Activated T-helper 17 cell treated with anti-CD3 and anti-CD28 coated beads, Interleukin-2, amount 50 U/mL, for 72 hours (primary cell): ENCODE measurements around the gene PDE4D. TPM values are rescaled to one million over a fixed set of nuclear protein-coding genes. Genes with fewer than 3 reads are reported as not detected.

Experiments used
- ATAC-seq: fragments of 150-1000 bp; cut with Tn5 transposase; replicated peaks from 2 replicates; pipeline ENCODE4 v1.10.0; 2021; ENCODE audit warnings: mild to moderate bottlenecking, moderate library complexity
- H3K27ac Mint-ChIP-seq: one replicate; pipeline ENCODE4 v1.8.0; 2022; ENCODE audit warnings: mixed read lengths
- H3K27me3 Mint-ChIP-seq: one replicate; pipeline ENCODE4 v1.8.0; 2022; ENCODE audit warnings: mixed read lengths
- H3K36me3 Mint-ChIP-seq: one replicate; pipeline ENCODE4 v1.8.0; 2022; ENCODE audit warnings: low read depth, mild to moderate bottlenecking, mixed read lengths
- H3K4me1 Mint-ChIP-seq: one replicate; pipeline ENCODE4 v1.8.0; 2022; ENCODE audit warnings: mixed read lengths
- H3K4me3 Mint-ChIP-seq: one replicate; pipeline ENCODE4 v1.8.0; 2022; ENCODE audit warnings: mild to moderate bottlenecking, mixed read lengths
- H3K9me3 Mint-ChIP-seq: one replicate; pipeline ENCODE4 v1.8.0; 2022; ENCODE audit warnings: mixed read lengths
- total RNA-seq, 2 donors: library from RNA; stranded (reverse); gene quantifications; one replicate each; pipeline ENCODE4 v1.2.3, GENCODE V29; 2022

Gene PDE4D
- total RNA-seq, 2 donors from 2014 or later: 68.9 to 125 TPM

- no peak for ATAC-seq
- Mint-ChIP-seq H3K36me3 (peaks cover 99% of the 10 kb centered on the region), H3K4me1 (peaks cover 20% of the 10 kb centered on the region), H3K27me3 (no peaks in the 10 kb centered on the region), H3K9me3 (peaks cover 3% of the 10 kb centered on the region), H3K27ac (peak overlapping the region; percentile 90), H3K4me3 (peak overlapping the region; percentile 96)
Observed at GRCh38 chr5:59034498-59035186, 858.9 kb downstream of the PDE4D start.

DNA sequence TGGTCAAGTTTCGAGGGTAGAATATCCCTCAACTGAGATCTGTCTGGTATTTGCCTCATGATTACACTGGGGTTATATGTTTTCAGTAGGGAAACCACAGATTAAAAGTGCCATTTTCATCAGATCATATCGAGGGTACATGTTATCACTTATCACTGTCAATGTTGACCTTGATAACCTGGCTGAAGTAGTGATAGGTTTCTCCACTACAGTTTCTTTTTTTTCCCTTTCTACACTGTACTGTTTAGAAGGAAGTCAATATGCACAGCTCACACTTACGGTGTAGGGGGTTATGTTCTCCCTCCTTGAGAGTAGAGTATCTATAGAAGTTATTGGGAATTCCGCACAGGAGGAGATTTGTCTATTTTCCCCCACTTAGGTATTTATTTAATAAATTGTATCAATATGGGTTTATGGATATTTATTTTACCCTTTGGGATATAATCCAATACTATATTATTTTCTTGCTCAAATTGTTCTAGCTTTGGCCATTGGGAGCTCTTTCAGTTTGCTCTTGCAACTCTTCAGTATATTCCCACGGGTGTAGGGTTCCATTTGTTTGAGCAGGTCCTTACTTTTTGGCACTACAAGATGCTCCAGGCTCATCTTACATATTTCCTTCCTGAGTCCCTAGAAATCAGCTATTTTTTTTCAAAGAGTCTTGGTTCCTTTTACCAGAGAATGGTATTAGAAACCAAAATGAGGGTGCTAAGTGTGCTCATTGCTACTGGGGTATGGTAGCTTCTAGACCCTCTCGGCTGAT lies 866.2 kb downstream of the PDE4D start:
- Mint-ChIP-seq H3K27ac (no peak overlapping the region), H3K27me3 (no peaks in the 10 kb centered on the region), H3K4me3 (peak overlapping the region; percentile 48), H3K9me3 (peaks cover 3% of the 10 kb centered on the region), H3K36me3 (peaks cover 100% of the 10 kb centered on the region), H3K4me1 (peaks cover 38% of the 10 kb centered on the region)
- no peak for ATAC-seq

DNA sequence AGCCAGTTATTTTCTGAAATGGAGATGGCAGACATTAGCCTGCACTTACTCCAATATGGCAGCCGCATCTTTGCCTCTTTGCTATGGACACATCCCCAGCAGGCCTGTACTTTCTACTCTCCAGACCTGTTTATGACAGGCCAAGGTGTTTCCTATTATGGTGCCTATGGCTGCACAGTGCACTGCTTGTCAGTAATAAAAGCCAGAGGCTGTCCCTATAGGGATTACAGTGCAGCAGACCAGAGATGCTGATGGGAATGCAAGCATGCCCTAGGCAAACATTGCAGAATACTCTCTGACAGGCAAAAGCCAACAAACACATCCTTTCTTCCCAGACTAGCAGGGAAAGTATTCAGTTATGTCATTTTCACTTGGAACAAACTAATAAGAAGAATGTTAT lies 867.8 kb downstream of the PDE4D start:
- Mint-ChIP-seq H3K27ac (no peak overlapping the region), H3K9me3 (no peaks in the 10 kb centered on the region), H3K4me3 (peak overlapping the region; percentile 48), H3K27me3 (no peaks in the 10 kb centered on the region), H3K4me1 (peaks cover 44% of the 10 kb centered on the region), H3K36me3 (peaks cover 100% of the 10 kb centered on the region)
- ATAC-seq: no peak

DNA sequence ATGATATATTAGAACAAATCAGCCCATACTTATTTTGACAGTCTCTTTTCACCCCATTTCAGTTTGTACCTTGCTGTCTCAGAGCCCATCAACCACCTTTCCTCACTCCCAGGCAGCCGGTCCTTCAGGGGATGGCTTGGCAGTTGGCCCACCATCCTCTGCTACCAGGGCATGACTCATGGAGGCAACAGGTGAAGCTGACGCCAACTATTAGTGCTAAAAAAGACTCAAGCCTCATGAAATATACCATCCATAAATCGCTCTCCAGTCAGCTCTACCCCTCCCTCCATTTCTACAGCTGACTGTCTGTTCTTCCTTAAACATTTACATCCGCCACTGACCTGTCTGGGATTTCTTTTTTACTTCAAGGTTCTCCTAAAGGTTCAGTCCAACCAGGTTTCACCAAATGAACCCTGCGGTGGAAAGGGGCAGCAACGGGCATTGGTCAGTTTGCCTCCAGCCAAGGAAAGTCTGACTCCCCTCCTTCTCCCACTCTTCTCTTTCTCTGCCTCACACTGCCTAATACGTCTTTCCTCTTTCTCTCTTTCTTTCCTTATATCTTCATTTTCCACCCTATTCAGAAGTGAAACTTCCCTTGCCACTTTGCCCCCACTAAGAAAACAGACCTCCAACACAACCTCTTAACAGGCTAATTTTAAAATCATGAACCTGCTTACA lies 871.5 kb downstream of the PDE4D start:
- peaks cover 54% of the 10 kb centered on the region for H3K4me1 Mint-ChIP-seq
- H3K9me3 Mint-ChIP-seq: no peaks in the 10 kb centered on the region
- no peaks in the 10 kb centered on the region for H3K27me3 Mint-ChIP-seq
- peak overlapping the region; percentile 72 for H3K4me3 Mint-ChIP-seq
- peaks cover 100% of the 10 kb centered on the region for H3K36me3 Mint-ChIP-seq
- ATAC-seq: no peak
- H3K27ac Mint-ChIP-seq: peak overlapping the region; percentile 91

DNA sequence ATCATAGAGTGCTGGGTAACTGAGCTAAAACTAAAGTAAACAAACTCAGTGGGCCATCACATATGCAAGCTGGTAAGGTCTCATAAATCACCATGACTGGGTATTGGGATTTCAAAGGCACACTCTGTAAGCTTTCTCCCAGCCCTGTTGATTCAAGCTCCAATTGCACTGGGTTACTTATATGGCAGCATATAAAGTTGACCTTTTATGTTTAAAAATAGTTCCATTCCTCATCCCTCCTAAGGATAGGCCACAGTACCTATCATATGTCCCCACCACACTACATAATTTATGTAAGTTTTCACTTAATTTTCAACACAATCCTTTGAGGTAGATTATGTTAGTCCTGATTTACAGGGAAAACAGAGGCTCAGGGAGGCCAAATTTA lies 872.2 kb downstream of the PDE4D start:
- peak overlapping the region; percentile 91 for H3K27ac Mint-ChIP-seq
- no peaks in the 10 kb centered on the region for H3K9me3 Mint-ChIP-seq
- H3K4me3 Mint-ChIP-seq: peak overlapping the region; percentile 72
- no peaks in the 10 kb centered on the region for H3K27me3 Mint-ChIP-seq
- peaks cover 100% of the 10 kb centered on the region for H3K36me3 Mint-ChIP-seq
- ATAC-seq: peak; percentile 53
- peaks cover 56% of the 10 kb centered on the region for H3K4me1 Mint-ChIP-seq

DNA sequence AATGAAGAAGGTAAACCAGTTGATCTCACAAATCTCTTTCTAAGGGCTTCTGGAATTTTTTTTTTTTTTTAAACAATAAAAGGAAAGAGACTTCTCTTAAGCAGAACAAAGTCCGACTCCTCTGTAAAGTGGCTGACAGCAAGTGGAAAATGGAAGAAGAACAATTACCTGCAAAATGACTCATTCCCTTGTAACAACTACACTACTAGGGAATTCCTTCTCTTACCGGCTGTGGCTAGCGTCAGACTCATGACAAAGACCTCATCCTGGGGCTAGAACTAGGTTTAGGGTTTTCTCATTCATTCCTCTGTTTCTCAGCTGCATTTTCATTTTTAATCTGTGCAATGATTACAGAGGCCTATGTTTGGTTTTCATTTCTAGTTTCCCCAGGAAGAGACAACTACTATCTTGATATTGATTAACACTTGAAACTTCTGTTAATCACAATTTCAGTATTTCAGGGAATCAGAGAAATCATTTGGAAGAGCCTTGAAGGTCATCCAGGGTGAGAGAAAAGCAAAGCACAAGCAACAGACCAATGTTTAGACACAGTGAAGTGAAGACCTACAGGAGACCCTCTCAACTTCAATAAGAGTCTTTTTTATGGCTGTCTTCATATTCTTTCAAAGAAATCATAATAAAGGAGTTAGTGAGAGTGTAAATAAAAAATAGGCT lies 872.8 kb downstream of the PDE4D start:
- H3K4me1 Mint-ChIP-seq: peaks cover 51% of the 10 kb centered on the region
- no peaks in the 10 kb centered on the region for H3K27me3 Mint-ChIP-seq
- H3K36me3 Mint-ChIP-seq: peaks cover 100% of the 10 kb centered on the region
- peak overlapping the region; percentile 72 for H3K4me3 Mint-ChIP-seq
- no peaks in the 10 kb centered on the region for H3K9me3 Mint-ChIP-seq
- H3K27ac Mint-ChIP-seq: peak overlapping the region; percentile 91
- peak; percentile 95 for ATAC-seq

DNA sequence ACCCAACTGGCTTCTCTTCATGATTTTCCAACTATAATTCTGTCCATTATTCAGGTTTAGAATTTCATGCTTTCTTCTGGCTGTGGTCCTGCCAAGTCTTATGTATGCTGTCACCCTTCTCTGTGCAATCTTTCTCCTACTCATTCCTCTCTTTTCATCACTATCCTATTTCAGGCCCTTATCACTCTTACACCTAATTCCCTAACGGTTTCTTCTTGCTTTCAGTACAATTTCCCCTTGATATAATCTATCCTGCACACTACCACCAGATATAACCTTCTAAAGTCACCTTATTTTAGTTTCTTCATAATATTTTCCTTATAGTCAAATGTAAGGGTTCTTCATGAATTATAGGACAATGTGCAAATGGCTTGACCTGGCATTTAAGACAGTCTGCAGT lies 874.4 kb downstream of the PDE4D start:
- H3K4me3 Mint-ChIP-seq: peak overlapping the region; percentile 72
- H3K4me1 Mint-ChIP-seq: peaks cover 52% of the 10 kb centered on the region
- H3K27me3 Mint-ChIP-seq: no peaks in the 10 kb centered on the region
- H3K27ac Mint-ChIP-seq: peak overlapping the region; percentile 91
- no peak for ATAC-seq
- peaks cover 100% of the 10 kb centered on the region for H3K36me3 Mint-ChIP-seq
- H3K9me3 Mint-ChIP-seq: peaks cover 5% of the 10 kb centered on the region

DNA sequence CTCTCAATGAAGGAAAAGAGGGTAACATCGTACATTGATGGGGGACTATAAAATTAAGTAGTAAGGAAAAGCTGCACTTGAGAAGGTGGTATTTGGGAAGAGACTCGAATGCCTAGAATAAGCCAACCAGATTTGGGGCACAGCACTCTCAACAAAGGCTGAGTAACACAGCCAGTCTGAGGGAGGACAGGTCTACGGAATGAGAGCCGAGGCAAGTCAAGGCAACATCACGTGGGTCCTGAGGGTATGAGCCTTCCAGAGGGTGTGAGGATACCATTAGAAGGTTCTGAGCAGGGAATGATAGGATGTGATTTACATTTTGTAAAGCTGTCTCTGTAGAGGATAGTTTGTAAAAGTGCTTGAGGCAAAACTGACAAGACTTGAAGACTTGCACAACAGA lies 876.6 kb downstream of the PDE4D start:
- Mint-ChIP-seq H3K27me3 (no peaks in the 10 kb centered on the region), H3K4me1 (peaks cover 57% of the 10 kb centered on the region), H3K4me3 (peak overlapping the region; percentile 17), H3K36me3 (peaks cover 100% of the 10 kb centered on the region), H3K27ac (peak overlapping the region; percentile 28), H3K9me3 (peaks cover 12% of the 10 kb centered on the region)
- no peak for ATAC-seq

GRCh38 chr5:59008816-59009473 lies 884.6 kb downstream of the PDE4D start:
- Mint-ChIP-seq H3K4me1 (peaks cover 47% of the 10 kb centered on the region), H3K36me3 (peaks cover 80% of the 10 kb centered on the region), H3K4me3 (peak overlapping the region; percentile 52), H3K27me3 (no peaks in the 10 kb centered on the region), H3K9me3 (peaks cover 8% of the 10 kb centered on the region), H3K27ac (peak overlapping the region; percentile 67)
- peak; percentile 67 for ATAC-seq

DNA sequence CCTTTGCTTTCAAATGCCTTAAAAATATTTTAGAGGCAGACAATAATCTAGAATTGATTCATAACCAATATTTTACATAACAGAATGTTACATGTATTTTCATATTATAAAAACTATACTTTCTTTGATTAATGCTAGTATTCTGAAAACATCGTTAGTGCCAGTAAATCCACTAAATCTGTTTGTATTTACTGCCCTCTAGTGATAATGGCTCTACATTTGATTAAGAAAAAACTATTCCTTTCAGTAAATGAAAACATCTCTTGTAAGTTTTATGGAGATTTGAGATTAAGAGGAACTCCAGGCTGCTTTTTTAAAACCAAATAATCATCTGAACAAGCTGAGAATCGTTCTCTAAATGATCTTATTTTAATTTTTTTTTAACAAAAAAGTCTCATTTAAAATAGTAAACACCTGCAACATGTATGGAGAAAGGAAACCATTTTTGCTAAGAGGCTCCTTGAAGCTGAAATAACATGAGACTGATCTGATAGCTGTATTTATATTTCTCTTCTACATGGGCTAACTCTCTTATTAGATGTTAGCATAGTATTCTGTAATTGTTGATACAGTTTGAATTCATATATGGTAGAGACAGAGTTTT lies 886.0 kb downstream of the PDE4D start:
- Mint-ChIP-seq H3K36me3 (peaks cover 80% of the 10 kb centered on the region), H3K9me3 (peaks cover 3% of the 10 kb centered on the region), H3K4me3 (peak overlapping the region; percentile 52), H3K4me1 (peaks cover 50% of the 10 kb centered on the region), H3K27me3 (no peaks in the 10 kb centered on the region), H3K27ac (no peak overlapping the region)
- ATAC-seq: no peak

- Mint-ChIP-seq H3K4me1 (peaks cover 56% of the 10 kb centered on the region), H3K36me3 (peaks cover 80% of the 10 kb centered on the region), H3K27me3 (no peaks in the 10 kb centered on the region), H3K9me3 (peaks cover under 1% of the 10 kb centered on the region), H3K4me3 (peak overlapping the region; percentile 30), H3K27ac (peak overlapping the region; percentile 59)
- no peak for ATAC-seq
Observed at GRCh38 chr5:59005934-59006701, 887.4 kb downstream of the PDE4D start.

- Mint-ChIP-seq H3K4me1 (peaks cover 62% of the 10 kb centered on the region), H3K4me3 (peak overlapping the region; percentile 30), H3K27ac (peak overlapping the region; percentile 4), H3K27me3 (no peaks in the 10 kb centered on the region), H3K36me3 (peaks cover 92% of the 10 kb centered on the region), H3K9me3 (no peaks in the 10 kb centered on the region)
- no peak for ATAC-seq
Observed at GRCh38 chr5:59003641-59004040, 889.9 kb downstream of the PDE4D start.

DNA sequence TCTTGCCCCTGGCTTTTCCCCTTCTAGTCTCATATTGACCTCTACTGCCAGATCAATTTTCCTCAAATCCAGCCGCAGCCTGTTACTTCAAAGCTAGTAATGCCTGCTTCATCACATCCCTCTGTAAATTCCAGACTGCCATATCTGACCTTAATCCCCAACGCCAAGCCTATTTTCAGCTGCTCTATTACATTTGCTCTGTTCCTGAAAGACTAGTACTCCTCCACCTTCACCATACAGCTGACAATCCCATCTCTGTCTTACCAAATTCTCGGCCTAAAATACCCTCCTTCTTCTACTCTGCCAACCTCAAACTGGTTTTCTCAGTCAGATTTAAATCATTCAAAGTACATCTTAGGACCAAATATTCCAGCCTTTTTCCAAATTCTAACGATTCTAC lies 890.4 kb downstream of the PDE4D start:
- Mint-ChIP-seq H3K4me1 (peaks cover 57% of the 10 kb centered on the region), H3K4me3 (peak overlapping the region; percentile 30), H3K9me3 (no peaks in the 10 kb centered on the region), H3K27ac (peak overlapping the region; percentile 4), H3K36me3 (peaks cover 88% of the 10 kb centered on the region), H3K27me3 (no peaks in the 10 kb centered on the region)
- no peak for ATAC-seq
